NCI-H524 treated with DMSO at 0.1 percent for 48 hours (cell line): ENCODE measurements around the gene ITPR1.

Experiments
- DNase-seq: peaks from one replicate; lab custom pipeline; 2025; lab: John Stamatoyannopoulos, UW

Gene ITPR1

DNA sequence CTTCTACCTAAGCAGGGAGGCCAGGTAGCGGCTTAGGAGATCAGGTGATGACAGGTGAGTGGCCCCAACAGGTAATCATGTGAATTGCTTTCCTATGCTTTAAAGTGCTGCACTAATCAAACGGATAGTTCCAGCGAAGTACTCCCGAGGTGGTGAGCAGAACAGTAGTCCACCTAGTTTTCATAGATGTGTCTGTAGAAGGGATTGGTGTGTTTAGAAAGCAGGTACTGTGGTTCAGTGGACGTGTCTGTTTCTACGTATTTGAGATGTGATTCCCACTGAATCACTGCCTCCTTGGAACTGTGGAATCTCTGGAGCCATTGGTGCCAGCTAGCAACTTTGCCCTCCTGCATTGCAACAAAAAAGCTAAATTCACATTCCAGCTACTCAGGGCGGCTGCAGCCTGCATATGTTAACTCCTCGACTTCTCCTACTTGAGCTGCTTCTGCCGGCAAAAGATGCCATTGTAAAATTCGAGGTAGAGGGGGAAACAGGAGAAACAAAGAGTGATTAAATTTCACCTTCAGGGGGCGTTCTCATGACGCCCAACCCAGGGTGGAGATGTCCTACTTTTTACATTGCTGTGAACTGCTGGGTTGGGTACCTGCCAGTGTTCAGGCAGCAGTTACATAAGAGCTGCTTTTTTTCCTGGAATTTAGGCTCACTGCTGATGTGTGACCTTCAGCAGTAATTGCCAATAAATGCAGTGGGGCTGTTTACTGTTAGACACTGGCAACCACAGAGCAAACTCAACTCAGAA, 227.3 kb downstream of the ITPR1 start:
- peak; percentile 35 for DNase-seq

DNA sequence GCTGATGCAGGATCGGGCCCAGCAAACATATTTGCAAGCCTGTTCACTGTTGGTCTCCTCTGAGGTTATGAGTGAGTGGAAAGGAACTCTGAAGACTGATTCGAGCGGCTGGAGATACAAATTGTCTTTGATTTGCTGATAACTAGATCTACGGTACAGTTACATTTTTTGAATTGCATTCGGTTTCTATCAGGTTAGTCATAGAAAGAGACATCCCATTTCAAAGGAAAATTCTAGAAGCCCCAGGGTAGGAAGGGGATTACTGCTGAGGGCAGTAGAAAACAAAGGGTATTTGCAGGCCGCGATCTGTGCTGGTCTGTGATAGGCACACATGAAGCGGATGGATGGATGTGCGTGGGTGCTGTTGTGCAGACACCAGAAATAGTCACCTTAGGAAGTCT, 228.4 kb downstream of the ITPR1 start:
- no peak for DNase-seq

DNA sequence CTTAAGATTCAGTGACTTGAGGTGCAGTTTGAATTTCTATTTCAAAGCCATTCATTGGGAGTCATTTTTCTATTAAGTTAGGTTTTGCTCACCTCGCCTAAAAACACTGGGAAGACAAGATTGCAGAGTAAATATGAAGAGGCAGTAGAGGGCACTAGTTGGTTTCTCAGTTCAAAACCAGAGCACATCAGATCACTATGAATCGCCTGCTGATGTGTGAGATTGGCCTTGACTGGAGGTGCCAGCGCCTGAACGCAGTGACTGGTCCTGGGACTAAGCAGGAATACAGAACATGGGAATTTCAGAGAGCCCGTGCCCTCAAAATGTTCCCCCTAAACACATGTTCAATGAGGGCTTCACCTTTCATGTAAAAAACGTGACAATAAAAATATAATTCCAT, 229.0 kb downstream of the ITPR1 start:
- peak; percentile 8 for DNase-seq

DNA sequence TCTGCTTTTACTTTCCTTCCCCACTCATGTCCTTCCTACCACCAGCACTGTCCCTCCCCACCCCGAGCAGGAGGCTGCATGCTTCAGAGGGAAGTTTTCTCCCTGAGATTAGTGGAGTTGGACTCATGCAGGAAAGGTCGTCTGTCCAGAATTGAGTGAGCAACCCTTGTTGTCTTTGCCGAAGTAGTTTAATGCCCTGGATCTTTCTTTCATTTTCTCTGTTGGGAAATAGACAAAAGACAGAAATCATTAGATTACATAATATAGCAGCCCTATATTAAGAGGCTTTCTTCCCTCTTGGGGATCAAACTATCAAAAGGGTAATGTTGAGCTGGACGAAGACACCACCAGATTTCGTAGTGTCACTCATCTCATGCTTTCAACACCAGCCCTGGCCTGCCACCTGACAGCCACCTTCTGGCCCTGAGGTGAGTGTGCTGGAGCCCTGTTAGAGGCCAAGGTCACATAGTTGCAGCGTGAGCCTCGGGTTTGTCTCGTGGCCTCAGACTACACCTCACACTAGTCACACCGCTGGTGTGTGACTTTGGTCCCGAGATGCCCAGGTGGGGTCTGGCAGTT, 231.0 kb downstream of the ITPR1 start:
- DNase-seq, result no peak

DNA sequence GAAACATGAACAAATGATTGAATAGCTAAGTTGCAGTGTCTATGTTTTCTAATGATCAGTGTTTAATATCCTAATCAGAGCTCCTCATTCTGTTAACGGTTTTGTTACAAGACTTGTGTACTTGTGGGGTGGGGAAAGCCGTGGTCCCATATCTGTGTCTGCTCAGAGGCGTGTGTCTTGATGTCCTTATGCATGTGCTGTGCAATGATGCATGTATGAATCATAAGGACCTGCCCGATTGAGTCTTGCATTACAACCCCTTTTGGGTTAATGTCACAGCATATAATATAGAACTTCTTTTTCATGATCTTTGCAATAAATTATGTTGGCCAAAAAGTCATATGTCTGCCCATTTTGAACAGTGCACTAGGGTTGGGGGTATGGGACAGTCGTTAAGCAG, 233.4 kb downstream of the ITPR1 start:
- DNase-seq, result no peak

DNA sequence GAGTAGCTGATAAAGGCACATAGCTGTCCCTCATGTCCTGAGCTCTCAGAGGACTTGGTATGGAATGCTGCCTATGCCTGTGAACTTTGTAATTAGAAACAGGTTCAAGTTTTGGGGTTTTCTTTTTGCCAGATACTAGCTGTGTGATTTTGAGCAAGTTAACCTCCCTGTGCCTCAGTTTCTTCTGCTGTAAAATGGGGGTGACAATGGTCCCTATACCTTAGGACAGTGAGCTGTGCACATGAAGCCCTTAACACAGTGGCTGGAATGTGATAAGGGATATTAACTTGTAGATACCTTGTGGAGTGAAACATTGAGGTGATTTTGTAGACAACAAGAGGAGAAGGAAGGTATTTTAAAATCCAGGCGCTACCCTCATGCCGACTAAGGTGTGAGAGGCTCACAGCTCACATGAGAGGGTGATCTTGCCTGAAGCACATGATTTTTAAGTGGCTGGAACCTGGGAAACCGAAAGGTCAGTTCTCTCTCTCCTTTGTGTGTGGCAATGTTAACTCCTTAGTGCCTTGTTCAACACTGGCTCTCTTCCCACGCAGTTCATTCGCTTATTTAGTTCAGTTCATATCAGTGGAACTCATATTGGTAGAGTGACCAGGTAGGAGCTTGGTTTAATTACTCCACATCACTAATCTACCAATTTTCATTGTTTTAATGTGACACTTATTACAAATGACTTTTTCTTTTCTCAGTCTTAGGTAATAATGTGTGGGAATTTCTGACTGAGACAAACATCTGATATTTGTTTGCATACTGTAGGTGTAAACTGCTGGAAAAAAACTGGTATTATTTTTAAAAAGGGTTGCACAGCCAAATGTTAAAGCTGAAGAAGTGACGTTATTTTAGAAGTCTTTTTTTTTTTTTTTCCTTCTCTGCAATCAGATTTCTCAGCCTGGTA, 236.2 kb downstream of the ITPR1 start:
- no peak for DNase-seq

DNA sequence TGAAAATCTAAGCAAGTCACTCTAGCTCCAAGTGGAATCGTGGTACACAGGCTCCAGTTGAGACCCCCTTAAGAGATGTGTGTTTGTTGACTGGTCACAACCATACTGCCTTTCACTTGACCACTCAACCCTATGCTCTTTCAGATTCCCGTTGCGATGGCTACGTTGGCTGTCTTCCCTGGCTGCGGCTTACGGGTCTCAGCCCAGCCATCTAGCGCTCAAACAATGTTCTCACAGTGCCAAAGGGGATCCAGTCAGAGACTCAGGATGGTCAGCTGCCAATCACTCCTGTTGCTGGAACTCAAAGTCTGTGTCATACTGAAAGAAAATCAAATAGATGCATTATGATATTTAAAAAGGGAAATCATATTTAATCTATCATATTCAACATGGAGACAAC, 237.6 kb downstream of the ITPR1 start:
- no peak for DNase-seq

DNA sequence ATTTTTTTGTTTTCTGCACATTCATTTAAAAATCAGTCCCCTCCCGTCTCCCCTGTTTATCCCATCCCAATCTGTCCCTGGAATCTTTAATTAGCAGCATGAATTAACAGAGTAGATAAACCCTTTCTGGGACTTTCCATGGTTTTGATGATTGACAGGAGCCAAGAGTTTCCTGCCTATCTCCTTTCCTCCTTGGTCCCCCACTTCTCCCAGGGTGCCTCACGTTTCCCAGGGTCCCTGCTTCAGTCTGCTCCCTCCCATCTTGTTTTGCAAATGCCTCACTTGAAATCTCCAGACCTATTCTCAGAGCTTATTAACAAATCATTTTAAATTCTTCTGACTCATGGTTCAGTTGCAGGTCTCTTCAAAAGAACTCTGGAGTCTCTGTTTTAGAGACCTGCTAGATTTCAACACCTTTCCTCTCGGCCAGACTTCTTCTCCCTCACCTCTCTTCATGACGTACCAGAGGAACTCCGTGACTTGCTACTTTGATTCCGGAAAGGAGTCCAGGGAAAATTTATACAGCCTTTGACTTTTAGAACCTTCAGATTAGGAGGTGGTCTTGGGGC, 238.5 kb downstream of the ITPR1 start:
- no peak for DNase-seq

DNA sequence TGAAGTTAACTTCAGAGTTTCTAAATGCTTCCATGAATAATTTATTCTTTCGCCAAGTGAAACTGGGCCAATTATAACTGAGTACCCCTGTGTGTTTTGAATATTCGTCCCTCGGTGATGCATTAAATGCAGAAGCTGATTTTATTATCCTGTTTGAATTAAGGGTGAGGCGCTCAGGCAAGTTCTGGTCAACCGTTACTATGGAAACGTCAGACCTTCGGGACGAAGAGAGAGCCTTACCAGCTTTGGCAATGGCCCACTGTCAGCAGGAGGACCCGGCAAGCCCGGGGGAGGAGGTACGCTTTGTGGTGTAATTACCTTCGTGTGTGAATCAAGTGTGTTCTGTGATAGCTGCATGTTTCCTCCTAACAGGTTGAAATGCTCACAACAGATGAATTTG, 239.8 kb downstream of the ITPR1 start:
- DNase-seq, result no peak

DNA sequence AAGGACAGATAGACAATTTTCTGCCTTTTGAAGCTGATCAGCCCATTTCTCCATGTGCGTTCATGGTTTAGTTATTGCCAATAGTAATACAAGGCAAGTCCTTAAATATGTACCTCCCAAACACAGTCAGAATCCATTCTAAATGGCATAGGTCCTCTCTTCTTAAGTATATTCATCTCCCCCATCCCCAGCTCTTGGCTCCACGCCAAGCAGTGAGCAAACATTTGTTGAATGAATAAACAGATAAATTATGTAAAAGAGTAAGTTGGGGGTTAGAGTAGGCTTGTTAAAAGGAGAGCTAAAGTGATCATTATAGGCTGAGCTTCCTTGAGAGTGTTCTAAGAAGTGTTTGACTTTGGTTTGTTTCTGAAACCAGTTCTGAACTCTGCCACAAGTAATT, 241.3 kb downstream of the ITPR1 start:
- no peak for DNase-seq

DNA sequence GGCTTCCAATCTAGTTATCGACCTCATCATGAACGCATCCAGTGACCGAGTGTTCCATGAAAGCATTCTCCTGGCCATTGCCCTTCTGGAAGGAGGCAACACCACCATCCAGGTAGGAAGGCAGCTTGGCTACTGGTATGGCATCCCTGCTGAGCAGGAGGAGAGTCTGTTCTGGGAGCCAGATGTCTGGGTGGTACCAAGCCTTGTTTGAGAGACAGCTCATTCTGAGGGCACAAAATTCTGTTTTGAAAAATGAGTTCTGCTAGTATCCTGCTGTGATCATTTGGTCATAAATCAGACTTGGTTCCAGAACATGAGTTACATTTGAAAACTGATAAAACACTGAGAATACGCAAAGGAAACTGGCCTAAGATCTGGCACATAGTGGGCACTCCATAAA, 242.1 kb downstream of the ITPR1 start:
- no peak for DNase-seq

DNA sequence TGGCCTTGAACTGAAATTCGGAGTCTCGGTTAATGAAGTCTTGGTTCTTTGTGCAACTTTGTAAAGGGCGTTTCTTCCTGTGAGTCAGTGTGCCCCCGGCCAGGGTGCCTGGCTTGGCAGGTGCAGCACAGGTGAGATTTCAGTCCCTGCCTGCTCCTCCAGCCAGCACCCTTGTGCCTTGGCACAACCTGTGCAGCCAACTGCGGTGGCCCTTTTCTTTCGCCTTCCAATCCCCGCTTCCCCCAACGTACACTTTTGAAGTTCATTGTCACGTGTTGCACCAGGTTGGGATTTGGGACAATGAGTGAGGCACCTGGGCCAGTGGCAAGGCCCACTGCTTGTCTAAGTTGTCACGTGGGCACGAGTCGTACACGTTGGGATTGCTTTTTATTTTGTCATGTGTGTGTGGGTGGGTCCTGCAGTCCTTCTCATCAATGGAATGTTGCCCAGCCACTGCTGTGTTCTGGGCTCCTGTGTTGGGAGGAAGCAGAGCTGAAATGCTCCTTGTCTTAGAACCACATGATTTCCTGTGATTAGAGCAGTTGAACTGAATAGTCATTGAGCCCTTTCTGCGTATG, 243.2 kb downstream of the ITPR1 start:
- DNase-seq, result no peak

DNA sequence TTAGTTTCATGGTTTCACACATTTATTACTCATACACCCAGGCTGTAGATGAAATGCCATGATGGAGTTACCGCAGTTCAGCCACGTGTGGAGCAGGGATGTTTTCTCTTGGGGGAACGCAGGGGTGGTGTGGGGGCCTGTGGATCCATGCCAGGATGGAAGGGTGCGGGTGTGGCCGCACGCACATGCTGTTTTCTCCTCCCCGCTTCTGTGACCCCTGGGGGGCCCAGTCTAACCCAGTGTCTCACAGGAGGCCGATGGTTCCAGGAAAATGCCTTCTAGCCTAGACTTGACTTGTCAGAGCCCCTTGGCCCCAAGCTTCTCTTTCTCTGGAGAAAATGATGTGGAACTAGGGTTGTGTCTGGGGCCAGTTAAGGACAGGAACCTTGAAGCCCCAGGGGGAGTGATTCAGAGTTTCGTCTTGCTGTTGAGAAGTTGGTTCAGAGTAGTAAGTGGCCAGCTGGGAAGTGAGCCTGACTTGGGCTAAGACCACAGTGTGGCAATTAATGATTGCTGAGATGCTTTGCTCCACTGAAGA, 245.7 kb downstream of the ITPR1 start:
- DNase-seq, result no peak

DNA sequence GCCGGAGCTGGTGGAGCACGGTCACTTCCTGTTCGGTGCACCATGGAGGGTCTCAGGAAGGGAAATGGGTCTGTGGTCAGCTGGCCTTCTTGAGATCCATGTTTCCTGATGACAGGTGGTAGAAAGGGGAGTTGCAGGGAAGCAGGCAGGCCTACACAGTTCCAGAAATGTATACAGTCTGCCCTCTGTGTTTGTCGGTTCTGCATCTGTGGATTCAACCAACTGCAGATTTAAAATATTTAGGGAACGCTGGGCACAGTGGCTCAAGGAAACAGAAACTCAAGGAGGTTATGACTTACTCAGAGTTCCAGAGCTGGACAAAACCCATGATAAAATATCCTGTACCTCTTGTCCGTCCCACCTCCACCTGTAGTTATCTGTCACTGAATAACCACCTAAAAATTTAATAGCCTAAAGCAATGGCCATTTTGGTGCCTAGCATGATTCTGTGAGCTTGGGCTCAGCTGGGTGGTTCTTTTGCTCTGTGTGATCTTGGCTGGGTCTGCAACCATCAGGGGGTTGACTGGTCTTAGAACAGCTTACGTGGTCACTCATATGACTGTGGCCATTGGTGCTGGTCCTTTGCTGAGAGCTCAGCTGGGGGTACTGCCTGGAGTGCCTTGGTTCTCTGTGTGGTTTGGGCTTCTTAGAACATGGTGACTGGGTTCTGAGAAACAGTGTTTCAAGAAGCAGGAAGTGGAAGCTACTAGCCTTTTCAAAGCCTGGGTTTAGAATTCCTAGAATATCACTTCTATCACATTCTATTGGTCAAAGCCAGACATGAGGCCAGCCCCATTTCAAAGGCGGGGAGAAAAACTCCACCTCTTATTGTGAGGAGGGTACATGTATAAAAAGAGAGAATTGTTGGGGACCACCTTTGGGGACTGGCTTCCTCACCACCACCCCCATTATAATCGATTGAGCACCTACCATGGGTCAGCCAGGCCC, 246.4 kb downstream of the ITPR1 start:
- no peak for DNase-seq

DNA sequence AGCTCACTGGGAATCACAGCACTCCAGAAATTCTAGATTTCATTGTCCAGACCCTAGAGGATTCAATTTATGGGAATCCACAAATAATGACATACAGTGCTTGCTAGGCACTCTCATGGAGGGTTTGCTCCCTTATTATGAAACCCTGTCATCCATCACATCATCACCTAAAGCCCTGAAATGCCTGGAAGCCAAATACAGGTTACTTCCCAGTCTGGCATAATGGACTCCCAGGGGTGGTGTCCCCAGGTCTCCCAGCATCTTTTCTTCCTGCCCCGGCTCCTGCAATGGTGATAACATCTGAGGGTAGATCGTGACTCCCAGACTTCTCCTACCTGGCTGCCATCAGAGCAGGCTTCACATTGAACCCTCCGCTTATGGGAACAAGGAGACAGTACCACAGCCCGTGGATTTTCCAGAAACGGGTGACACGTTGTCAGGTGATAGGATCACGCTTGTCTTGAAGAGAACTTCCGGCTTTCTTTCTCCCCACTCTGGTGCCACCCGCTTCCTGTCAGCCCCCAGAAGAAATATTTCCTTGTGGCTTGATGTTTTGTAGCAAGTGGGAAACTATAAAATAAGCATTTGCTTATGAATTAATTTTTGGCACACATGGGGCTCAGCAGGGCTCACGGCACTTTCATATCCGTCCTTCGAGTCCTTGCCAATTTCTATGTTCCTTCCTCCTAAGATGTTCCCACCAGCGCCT, 247.4 kb downstream of the ITPR1 start:
- no peak for DNase-seq

DNA sequence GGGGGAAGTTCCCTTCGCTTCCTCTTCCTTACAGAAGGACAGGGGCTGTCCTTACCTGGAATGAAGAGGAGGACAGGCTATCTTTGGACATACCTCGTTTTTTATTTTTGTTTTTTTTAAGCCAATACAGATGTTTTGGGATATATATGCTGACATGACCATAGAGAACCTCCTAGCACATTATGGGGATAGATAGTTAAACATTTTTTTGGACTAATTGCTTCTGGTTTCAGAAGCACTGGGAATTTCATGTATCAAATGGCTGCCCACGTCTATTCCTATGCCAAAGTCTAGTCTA, 247.9 kb downstream of the ITPR1 start:
- no peak for DNase-seq

DNA sequence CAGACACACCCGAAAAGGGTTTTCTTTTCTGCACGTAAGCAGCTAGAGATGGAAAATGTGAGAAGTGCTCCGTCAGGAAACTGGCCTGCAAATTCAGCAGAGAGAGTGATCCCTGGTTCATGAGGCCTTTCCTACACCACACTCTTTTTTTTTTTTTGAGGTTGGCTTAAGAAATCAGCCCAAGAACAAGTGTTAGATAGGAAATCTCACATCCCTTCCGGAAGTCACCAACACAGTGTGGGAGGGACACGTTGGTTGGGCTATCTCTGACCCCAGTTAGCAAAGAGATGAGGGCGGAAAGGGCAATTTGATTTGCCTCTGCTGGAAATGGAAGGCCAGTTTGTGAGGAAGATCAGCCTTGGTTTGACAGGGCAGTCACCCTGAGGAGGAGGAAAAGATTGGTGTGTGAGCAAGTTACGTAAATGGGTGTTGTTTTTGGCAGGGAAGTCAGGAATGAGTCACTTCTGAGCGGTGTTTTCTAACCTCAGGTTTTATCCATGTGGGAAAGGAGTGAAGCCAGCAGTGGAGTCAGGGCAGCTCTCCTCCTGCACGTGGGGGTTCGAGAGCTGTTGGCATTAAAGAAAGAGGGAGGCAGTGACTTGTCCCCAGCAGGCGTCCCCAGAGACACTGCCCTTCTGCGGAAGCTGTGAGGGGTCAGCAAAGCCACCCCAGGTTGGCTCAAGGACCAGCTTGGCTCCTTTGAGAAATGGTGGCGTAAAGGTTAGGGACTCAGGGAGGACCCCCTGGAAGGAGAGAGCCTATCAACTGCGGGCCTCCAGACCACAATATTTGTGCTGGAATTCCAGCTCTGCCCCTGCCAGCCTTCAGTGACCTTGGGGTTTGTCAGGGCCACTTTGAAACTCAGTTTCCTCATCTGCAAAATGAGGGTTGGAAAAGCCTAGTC, 248.5 kb downstream of the ITPR1 start:
- DNase-seq, result no peak

DNA sequence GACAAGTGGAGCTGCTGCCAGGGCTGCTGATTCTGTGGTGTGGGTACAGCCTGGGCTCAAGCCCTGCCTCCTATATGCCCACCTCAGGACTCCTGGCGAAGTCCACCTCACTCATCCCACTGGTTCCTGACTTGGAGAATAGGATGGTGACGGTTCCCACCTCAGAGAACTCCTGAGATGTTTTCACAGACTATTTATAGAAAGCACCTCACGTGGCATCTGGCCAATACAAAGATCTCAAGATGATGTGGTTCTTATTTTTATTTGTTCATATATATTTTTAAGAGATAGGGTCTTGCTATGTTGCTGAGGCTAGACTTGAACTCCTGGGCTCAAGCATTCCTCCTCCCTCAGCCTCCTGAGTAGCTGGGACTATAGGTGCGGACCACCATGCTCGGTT, 249.2 kb downstream of the ITPR1 start:
- DNase-seq, result no peak

DNA sequence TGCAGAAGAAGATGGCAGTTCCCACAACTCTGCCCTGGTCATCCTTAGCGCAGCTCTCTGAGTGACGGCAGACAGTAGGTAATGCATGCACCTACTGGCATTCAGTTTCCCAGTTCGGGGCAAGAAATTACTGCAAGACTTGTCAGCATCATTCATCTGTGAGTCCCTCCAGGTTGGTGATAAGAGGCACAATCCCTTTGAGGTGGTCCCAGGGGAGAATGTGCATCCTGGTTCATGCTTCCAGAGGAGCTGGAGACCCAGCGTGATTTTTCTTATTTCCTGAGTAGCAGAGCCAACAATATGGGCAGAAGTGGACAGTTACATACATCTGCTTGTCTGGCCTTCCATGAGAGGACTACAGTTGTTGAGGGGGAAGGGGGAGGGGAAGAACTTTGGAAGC, 250.2 kb downstream of the ITPR1 start:
- no peak for DNase-seq
